GM21367 (cell line): ENCODE results near the gene KCNMA1.

ENCODE experiments used
- ATAC-seq: cut with Tn5 transposase; IDR thresholded peaks from one replicate; pipeline ENCODE4 v1.9.1; 2021; ENCODE audit not compliant: unreplicated experiment

Gene KCNMA1

DNA sequence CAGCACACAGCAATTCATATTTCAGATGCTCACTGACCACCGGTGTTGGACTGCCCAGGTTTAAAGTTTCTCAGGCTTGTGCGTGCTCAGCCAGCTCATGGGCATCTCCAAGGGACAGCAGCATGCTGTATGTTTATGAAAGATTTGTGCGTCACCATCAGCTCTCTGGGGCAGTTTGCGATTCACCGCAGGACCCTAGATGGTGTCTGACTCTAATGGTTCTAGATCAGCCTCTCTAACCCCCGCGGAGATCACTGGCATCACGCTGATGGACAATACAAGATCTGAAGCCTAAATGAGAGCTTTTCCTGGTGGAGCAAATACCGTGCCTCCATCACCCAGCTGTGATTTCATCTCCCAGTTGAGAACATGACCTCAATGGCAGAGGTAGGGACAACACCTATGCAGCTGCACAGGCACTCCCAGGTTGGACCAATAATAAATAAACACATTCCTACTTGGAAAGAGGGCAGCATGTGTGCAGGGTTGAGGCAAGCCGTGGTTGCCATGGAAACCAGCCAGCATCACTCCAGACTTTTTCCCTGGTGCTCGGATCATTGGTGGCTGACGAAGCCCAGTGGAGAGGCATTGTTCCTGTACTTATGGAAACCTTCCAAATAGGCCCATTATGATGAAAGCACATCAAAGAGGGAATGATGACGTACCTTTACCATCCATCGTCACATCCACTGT is 253.6 kb downstream of the KCNMA1 start:
- ATAC-seq = no peak

- ATAC-seq = no peak
Measured at GRCh38 chr10:77381750-77382149, 255.9 kb downstream of the KCNMA1 start.

DNA sequence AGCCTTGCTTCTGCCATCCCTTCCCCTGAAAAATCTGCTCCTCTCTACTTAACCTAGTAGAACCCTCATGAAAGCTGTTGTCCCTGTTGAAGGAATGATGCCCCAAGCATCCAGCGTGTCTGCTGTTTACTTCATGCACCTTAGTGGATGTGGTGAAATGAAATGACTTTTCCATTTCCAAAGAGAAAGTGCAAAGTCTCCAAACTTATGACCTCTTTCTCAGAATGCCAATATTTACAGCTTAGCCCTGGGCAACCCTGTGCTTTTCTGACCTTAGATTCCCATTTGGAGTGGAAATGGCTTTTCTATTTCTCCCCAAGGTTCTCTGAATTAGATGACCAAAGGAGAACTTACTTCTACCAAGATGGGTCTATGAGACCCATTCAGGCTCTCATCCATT is 256.9 kb downstream of the KCNMA1 start:
- ATAC-seq = no peak

- no peak for ATAC-seq
Measured at GRCh38 chr10:77380191-77380590, 257.4 kb downstream of the KCNMA1 start.

DNA sequence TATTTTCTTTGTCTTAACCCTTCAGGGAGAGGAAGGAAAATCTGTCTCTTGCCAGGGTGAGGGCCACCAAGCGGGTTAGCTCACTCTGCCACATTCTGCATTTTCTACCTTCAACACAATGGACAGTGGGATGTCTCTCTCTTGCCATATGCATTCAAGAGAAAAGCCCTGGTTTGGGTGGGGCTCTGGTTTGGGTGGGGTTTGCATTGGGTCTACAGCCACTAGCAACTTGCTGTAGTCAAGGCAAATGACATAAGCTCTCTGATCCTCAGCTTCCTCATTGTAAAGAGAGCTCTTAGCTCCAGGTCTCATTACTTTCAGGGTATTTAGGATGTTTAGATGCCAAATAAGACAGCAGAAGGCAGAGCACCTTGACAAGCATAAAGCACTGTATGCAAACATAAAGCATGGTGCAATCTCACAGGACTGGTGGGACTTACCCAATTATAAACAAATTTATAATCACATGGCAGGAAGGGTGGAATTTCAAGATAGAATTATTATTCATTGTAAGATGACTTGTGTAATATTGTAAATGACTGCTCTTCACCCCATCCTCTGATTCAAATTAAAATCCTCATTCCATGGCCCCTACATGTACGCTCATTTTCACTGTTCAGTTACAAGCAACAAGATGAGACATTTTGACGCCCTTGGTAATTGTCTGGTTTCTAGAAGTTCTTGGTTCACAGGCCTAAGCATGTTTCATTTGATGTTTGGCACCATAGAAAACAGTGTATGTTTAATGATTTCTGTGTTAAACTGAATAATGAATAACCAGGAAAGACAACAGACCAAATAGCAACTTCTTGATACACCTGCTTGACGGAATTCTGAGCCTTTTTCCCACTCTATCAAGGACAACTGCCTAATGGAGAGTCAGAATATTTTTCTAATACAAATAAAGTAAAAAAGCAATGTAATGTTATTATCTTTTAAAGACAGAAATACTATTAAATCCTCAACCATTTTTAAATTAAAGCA is 258.9 kb downstream of the KCNMA1 start:
- ATAC-seq = no peak

DNA sequence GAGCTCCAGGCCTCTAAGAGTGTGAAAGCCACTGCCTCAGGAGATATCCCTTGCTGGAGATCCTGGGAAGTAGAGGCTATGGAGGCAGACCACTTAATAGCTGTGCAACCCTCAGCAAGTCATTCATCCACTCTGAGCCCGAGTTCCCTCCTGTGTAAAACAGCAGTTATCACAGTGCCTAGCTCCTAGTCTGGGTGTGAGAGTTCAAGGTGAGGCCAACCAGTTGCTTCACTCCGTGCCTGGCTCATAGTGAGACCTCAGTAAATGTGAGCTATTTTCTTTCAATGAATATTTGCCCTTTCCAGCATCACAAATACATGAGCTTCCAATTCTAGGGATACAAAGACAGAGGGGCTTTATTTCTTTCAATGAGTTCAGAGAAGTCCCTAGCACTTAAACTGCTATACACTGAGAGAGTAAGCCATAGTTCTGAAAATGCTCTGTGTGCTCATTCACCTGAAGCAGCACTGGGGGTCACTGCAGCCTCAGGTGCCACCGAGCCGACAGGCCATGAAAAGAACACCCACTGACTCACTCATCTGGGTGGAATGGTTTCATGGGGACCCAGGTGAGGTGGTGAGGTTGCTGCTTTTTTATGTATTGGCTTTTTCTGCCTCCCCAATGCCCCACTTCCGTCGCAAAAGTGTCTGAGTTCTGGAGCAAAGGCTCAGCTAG is 259.8 kb downstream of the KCNMA1 start:
- ATAC-seq = no peak

DNA sequence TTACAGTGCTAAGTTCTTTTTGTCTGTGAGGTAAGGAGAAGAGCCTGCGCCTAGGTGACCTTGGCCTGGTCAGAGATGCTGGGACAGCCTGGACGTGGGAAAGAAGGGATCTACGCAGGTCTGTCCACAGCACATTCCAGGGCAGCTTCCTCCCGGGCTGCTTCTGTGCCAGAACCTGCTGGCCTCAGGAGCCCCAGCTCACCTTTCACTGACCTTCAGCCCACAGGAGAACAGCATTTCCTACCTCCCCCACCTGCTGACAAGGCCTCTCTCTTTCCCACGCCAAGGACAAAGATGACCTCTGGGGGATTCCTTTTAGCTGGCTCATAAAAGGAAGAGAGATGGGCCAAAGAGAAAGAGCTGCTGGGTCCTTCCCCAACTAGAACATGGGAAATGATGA is 260.6 kb downstream of the KCNMA1 start:
- no peak for ATAC-seq

- no peak for ATAC-seq
Measured at GRCh38 chr10:77374189-77374656, 263.4 kb downstream of the KCNMA1 start.

DNA sequence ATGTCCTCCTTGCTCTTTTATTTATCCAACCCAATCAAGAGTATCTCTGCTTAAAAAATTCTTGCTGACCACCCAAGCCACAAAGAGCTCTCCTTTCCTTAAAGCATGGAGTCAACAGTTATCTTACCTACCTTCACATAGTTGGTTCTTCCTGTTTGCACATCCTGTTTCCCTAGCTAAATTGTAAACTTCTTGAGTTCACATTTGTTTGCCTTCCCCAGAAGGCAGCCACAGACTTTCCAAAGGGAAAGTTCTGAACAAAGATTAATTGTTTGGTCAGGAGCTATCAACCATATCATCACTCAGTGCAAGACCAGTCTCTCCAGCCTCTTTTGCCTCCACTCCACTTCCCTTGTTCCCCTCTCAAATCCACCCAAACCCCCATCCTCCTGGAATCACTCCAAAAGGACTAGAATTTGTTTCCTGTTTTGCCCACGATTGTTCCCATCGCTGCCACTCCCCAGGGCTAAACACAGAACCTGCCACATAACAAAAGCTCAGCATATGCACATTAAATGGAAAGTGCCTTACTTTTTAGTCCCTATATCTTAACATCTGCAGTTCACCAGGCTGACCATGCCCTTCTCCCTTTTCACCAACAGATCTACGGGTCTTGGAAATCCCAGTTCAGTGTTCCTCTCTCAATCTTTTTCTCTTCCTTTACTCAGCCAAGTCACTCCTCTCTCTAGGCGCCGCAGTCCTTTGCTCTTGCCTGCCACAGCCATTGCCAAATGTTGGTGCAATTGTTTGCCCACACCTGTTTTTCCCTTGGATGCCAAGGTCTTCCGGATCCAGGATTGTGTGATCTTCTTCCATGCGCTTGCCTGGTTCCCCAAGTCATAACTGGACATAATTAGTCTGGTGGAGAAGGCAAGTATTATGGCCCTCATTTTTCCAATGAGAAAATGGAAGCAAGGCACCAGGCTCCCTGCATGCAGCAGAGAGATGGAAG is 265.5 kb downstream of the KCNMA1 start:
- ATAC-seq = no peak

DNA sequence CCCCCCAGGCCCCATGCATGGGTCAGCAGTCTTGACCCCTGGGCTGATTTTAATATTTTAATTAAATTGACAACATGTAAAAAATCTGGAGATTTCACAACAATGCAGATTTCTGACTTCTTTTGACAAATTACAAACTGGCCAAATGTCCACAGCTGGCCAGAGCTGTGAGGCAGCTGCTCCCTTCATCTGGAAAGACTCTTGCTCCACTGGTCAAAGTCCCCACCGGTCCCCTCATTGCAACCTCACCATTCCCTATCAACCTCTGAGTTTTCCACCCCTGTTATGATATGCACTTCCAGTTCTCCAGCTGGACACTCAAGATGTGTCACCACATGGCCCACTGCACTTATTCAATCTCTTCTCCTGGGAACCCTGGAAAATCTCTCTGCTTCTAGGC is 266.2 kb downstream of the KCNMA1 start:
- ATAC-seq = no peak

DNA sequence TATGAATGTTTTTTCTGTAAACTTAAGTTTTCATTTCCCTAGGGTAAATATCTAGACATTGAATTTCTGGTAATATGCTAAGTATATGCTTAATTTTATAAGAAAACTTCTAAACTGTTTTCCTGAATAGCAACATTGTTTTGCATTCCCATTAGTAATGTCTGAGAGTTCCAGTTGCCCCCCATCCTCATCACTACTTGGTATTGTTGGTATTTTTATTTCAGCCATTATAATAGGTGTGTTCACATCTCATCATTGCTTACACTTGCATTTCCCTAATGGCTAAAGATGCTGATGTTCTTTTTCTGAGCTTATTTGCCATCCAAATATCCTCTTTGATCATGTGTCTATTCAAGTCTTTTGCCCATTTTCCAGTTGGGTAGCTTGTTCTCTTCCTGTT is 269.6 kb downstream of the KCNMA1 start:
- ATAC-seq = no peak

- ATAC-seq = no peak
Measured at GRCh38 chr10:77363210-77363609, 274.4 kb downstream of the KCNMA1 start.

GRCh38 chr10:77361831-77362230 is 275.8 kb downstream of the KCNMA1 start:
- ATAC-seq = no peak

GRCh38 chr10:77361426-77361825 is 276.2 kb downstream of the KCNMA1 start:
- no peak for ATAC-seq

GRCh38 chr10:77360835-77361234 is 276.8 kb downstream of the KCNMA1 start:
- no peak for ATAC-seq

- ATAC-seq = no peak
Measured at GRCh38 chr10:77359950-77360520, 277.6 kb downstream of the KCNMA1 start.

DNA sequence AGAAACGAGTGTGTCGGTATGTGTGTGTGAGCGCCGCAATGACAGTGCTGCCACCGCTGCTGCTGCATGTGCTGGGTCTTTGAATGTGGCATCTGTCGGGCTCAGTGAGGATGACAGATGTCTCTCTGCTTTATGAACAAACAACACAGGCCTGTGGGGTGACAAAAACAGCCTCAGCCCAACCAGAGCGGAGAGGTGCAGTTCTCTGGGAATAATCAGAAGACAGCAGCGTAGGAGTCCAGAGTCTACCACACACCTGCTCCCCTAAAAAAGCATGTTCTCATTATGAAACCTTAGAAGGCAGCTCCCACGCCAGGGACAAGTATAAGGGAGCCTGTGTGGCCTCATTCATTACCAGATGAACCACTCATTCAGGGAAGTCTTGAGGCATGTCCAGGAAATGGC is 278.3 kb downstream of the KCNMA1 start:
- no peak for ATAC-seq

GRCh38 chr10:77358656-77359055 is 279.0 kb downstream of the KCNMA1 start:
- no peak for ATAC-seq

DNA sequence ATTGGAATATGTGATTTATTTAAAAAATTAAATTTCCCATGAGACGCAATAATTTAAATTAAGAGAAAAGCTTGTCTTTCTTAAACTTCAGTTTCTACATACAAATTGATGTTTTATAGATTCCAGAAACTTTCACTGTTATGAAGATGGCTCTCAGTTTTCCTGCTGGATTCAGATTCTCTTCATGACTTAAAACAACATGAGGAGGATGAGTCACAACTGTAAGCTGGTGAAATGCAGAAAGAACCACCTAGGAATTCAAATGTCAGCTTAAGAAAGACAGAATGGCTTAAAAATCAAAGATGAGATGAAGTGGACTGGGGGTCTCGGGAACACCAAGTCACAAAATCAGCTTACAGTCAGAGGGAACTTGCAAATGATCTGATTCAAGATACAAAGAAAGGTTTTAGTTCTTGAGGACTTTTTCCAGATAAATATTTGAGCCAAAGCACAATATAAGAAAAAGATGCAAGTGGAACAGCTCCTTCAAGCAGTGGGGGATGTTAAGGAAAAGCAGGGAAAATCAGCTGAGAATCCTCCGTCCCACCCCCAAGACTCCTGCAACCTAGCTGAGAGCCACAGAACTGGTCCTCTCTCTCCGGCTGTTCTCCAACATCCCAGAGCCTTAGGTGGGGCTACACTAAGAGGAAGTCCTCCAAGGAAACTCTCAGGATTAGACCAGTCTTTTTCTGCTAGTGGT is 279.8 kb downstream of the KCNMA1 start:
- ATAC-seq = no peak
